GM12891 (cell line): Measurements from ENCODE around the gene ACP6.

ENCODE experiments used
- PAX5 ChIP-seq: IDR thresholded peaks from 2 replicates; pipeline ENCODE4 v1.6.1; 2011; ENCODE audit warnings: low read length, moderate library complexity, mild to moderate bottlenecking; ENCODE audit not compliant: insufficient read depth, severe bottlenecking
- POLR2A ChIP-seq: IDR thresholded peaks from 2 replicates; pipeline ENCODE4 v1.6.1; 2011; ENCODE audit warnings: low read depth, low read length, control low read depth
- POLR2AphosphoS5 ChIP-seq: IDR thresholded peaks from 2 replicates; pipeline ENCODE4 v1.6.1; 2011; ENCODE audit warnings: low read depth, low read length, control low read depth
- POU2F2 ChIP-seq: IDR thresholded peaks from 2 replicates; pipeline ENCODE4 v1.6.1; 2011; ENCODE audit warnings: low read depth, mild to moderate bottlenecking, control low read depth, low read length, moderate library complexity
- SPI1 ChIP-seq: IDR thresholded peaks from 2 replicates; pipeline ENCODE4 v1.6.1; 2011; ENCODE audit warnings: low read depth, low read length, control low read depth
- TAF1 ChIP-seq: IDR thresholded peaks from 2 replicates; pipeline ENCODE4 v1.6.1; 2011; ENCODE audit warnings: low read depth, low read length, control low read depth

DNA sequence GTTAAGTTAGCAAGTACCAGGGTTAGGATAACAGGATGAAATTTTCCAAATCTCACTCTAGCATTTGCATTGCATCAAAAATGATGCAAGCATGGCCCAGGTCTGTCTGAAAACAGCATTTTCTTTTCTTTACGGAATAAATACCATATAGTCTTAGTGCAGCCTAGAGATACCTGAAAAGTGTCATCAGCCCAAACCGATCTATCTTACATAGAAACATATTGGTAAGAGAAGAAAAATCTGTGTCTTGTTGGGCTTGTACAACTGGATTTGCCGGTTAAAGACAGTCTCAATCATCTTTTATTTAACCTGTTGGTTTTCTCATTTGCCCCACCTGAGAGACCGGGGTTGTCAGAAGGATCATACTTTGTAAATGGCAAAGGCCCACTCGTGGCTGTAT lies 15.8 kb downstream of the ACP6 start:
- no peak for TF ChIP-seq TAF1
- TF ChIP-seq POLR2A, result no peak
- TF ChIP-seq POLR2AphosphoS5, result no peak
- no peak for TF ChIP-seq POU2F2
- no peak for TF ChIP-seq SPI1
- TF ChIP-seq PAX5, result no peak
